Glomerular visceral epithelial cell (primary cell): ENCODE data around the gene SMIM5.

ENCODE experiments used
- DNase-seq: peaks from one replicate; pipeline ENCODE4 v3.0.0-alpha.2; 2016; ENCODE audit errors: extremely low spot score

The SMIM5 gene

DNA sequence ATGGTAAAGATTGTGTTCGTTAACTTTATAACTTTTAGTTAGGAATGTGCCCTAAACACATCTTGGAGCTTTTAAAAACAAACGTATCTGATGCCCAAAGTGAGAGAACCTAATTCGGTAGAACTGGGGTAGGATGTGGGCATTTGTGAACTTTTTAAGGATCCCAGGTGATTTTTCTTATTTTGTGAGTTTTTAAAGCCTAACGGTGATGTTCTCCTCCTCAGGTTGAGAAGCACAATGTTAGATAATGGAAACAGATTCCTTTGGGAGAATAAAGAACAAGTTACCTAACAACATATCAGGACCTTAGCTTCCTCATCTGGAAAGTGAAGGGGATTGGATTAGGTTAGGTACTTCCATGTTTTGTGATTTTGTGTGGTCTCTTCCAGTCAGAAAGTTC, 34.6 kb downstream of the SMIM5 start:
- no peak for DNase-seq

GRCh38 chr17:75668489-75668888, 35.3 kb downstream of the SMIM5 start:
- no peak for DNase-seq

GRCh38 chr17:75670868-75671267, 37.6 kb downstream of the SMIM5 start:
- DNase-seq = no peak

DNA sequence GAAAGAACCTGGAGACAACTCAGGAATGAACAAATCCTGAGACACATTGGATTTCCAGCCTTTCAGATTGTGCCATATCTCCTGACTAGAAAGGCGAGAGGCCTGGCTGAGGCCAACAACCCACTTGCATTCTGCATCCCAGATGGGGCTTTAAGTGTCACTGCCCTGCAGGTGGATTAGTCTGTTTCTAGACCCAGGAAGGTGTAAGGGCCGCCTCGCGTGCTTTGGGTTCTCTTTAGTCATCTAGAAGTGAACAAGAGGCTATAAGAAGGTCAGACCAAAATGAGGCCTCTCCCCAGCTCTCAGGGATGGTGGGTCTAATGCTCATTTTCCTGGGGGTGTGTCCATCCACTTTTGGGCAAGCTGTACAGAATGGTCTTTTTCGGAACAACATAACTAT, 38.8 kb downstream of the SMIM5 start:
- no peak for DNase-seq

- no peak for DNase-seq
Observed at GRCh38 chr17:75673487-75673886, 40.3 kb downstream of the SMIM5 start.

DNA sequence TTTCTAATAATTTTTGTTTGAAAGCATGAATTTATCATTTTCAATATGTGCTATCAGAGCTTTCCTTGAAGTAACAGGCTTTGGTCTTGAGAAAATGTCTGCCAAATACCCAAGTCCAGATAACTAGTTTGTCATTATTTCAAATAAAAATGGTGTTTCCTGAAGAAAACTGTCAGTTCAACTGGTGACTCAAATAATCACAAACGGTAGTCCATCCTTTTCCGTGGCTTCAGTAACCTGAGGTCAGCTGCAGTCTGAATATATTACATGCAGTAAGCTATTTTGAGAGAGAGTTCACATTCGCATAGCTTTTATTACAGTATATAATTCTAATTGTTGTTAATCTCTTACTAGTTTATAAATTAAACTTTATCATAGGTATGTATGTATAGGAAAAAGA, 43.2 kb downstream of the SMIM5 start:
- DNase-seq = no peak

DNA sequence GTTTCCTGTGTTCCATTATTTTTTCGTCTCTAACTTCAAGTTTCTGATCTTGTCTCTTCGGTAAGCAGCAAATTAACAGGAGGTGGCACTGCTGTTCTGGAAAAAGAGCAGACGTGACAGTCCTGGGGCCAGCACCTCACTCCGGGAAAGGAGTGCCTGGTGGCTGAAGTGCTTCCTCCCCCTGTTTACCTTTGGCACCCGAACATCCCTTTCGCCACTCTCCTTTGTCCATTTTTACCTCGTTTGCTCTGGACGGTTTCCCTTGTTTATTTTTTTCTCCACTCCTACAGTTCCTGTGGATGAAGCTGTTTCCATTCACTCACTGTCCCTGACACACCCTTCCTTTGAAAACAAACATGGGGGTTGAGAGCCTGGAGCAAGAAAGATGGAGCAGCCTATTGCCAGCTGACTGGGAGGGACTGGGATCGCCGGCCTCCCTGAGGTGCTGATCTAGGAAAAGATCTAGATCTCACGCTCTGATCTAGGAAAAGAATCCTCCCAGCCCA, 46.5 kb downstream of the SMIM5 start:
- DNase-seq = no peak

- no peak for DNase-seq
Observed at GRCh38 chr17:75680431-75680830, 47.2 kb downstream of the SMIM5 start.

DNA sequence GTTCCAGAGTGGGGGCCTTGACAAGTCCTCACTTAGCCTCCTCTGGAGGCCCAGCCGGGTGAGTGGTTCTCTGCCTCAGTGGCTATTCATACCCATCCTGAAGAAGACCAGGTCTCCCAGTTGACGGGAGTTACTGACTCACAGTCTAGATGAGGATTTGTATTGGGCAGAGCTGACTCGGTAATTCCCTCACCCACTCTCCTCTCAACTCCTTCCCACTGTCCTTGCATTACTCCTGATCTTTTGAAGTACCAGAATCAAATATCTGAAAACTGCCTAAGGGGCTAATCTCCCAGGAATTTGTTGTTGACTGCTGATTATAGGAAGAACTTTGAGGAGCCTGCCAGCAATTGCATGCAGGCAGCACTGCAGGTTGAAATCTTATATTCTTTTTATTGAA, 48.1 kb downstream of the SMIM5 start:
- no peak for DNase-seq

DNA sequence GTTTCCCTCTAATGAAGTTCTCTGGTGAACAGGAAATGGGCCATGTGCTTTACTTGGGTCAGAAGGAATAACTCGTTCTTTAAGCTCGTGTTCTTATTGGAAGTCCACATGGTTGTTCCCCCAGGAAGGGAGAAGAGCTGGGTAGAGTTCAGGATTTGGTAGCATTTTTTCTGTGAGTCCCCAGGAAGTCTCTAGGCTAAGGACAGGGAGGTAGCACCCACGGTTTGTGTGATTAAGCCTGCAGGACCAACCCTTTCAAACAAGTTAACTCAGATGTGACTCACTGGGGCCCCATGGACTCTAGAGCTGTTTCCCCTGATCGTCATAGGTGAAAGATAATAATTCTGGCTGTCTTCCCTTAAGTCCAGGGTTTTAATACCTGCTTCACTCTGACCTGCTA, 50.3 kb downstream of the SMIM5 start:
- peak; percentile 69 for DNase-seq

DNA sequence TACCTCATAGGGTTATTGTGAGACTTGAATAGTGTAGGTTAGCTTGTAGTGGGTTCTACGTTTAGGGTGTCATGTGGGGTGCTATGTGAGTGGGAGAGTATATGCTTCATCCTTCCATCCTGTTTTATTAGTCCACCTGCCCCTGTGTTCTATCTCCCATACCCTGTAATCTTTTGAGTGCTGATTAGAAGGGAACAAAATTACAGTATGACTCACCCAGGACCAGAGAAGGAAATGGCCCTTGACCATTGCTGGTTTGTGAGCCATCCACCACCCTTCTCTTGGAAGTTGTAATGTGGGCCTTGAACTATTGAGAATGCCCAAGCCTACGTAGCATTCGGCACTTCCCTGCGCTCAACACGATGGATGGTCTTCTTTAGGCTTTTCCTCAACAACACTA, 51.0 kb downstream of the SMIM5 start:
- no peak for DNase-seq

GRCh38 chr17:75684924-75685323, 51.7 kb downstream of the SMIM5 start:
- no peak for DNase-seq

DNA sequence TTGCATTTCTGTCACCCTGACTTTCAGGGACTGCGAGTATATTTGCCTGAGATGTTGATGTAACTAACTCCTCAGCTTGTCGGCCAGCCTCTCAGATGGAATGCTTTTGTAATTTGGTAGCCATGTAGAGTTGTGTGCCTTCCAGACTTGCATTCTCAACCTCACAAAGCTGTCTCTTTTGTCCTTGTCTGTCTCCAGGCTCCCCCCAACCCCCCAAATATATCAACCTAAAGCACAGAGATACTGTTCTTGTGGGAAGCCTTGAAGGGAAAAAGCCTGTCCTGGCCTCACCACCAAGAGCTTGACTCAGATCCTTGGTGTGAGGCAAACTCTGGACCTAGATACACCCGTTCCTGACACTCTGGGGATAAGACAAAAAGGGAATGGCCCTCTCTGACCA, 52.3 kb downstream of the SMIM5 start:
- DNase-seq = no peak

DNA sequence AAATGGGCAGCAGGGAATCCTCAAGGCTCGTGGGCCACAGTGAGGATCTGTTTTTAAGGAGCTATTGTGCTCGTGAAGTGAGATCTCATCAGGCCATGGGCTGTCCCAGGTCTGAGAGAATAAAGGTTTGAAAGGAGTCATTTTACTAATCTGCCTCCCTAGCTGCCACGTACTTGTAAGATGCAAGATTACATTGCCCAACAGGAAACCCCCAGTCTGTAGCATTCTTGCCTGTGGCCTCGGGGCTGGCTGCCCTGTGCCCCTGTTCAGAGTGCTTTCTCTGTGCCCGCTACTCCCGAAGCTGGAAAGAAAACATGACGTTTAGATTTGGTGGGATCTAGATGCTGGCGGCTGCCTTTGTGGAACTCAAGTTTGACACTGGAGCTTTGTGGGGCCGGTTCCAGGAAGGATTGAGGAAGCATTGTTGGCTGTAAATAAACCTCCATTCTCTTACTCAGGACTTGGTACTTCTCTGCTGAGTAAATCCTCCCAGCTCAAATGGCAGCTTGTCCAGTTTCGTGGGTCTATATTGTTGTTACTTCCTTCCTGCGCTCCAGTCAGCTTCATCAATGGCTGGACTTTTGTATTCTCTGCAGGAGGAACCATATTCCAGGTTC, 55.1 kb downstream of the SMIM5 start:
- DNase-seq = no peak

DNA sequence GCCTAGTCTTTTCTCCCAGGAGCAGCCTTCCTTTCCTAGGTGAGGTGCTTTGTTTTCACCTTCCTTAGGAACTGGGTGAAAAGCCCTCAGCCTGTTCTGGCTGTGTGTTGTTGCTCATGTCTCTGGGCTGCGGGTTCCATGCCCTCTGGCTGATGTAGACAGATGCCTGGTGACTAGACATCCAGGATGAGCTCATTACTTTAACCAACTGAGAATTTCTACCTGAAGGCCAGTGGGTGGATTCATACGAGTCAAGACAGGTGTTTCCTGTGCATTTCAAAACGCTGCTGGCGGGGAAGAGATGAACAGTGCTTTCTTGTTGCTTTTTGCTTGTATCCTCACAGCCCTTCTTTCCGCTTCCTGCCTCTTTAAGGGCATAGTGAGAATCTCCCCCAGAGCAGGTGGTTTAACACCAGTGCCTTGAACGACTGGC, 56.2 kb downstream of the SMIM5 start:
- no peak for DNase-seq
